ENCODE results near the gene KLF16. TPM values are rescaled to one million over a fixed set of nuclear protein-coding genes. Genes with fewer than 3 reads are reported as not detected.

The KLF16 gene
- total and polyA plus RNA-seq, 9 of the 15 experiments (the other 6 are each of a cell fraction or from before 2014, with no cell fraction given): 0.04 to 60.4 (median 6.8) TPM

DNA sequence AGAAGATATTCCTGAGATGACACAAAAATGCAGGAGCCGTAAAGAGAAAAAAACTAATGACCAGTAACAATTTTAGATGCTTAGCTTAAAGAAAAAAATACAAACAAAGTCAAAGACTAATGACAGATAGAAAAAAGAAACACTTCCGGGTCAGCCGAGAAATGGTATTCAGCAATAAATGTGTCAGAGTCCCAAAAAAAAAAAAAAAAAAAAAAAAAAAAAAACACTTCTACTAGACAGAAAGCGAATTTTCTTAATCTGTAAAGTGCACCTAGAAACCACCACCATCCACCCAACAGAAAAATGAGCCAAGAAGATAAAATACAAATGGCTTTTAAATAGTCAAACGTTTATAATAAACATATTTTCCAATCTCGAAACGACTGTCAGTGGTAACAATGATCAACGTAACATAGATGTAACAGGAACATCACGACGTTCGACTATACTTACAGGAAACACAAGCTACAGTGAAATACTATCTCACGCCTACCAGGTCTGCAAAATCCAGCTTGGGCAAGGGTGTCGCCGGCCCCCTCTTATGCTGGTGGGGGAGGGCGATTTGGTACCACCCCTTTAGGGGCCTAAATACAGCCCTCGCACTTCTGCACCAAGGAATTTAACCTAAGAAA is 11.3 kb upstream of the KLF16 start (continued):
- TF ChIP-seq ELF2 (CRISPR knock-in tag; IDR thresholded peaks at IDR 0.05) (no peak), NR1H2 (CRISPR knock-in tag; IDR thresholded peaks at IDR 0.05) (no peak), HDAC3 (IDR thresholded peaks at IDR 0.05; ENCODE audit: borderline replicate concordance, partially characterized antibody) (no peak), HNRNPUL1 (IDR thresholded peaks at IDR 0.05; ENCODE audit: low read length) (no peak), NRF1 (conservative IDR thresholded peaks at IDR 0.05 in 1 of 2, IDR thresholded peaks at IDR 0.05 in 1 of 2) (no peak), KDM2B (CRISPR knock-in tag; IDR thresholded peaks at IDR 0.05) (no peak), ZNF354B (CRISPR knock-in tag; IDR thresholded peaks at IDR 0.05) (no peak)

DNA sequence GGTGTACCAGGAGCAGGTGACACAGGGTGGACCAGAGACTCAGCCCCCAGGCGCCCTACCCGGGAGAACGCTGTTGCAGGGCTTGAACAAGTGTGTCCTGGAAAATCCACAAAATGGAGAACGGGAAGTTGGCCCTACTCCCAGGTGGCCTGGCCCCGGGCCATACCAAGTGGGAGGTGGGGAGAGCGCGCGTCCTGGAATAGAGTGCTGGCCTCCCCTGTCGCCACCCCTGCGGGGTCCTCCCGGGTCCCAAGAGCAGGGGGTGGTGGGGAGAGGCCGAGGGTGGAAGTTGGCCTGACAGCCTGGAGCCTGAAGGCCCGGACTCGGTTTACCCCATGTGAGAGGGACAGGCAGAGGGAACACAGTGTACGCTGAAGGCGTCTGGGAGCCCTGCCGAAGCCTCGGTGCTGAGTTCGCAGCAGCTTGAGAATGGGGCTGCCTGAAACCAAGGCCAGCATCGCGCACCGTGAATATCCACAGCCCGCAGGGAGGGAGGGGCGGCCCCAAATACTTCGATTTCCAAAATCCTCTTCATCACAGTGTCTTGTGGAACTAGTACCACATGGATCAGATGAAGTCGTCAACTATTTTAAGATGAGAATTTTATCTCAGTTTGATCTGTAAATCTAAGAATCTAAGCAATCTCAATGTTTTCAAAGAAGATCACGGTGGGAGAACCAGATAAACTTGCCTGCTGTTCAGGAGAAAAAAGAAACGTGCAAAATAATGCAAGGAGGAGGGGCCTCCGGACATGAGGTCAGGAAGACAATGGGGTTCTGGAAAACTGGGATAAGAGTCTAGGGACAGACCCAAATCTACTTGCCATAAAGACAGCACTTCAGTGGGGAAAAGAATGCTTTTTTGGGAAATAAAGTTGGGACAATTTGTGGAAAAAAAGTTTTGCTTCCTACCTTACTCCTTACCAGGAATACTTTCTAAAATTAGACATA is 10.4 kb upstream of the KLF16 start:
- Histone ChIP-seq H3K36me3 (ENCODE audit: control insufficient read depth, insufficient read depth, low read length) (peaks cover 37% of the 10 kb centered on the region; the same call in 2 of the 3 replicates), H3K4me3 (peak overlapping the region; percentile 100), H3K9ac (ENCODE audit: insufficient read depth in 1 of 2, low read depth in 2 of 2, low read length in 2 of 2) (peak overlapping the region; percentile 94 to 95), H3K4me1 (replicated peaks in 1 of 2; ENCODE audit: control insufficient read depth in 2 of 2, insufficient read depth in 2 of 2, low read length in 2 of 2) (peaks cover 45 to 55% of the 10 kb centered on the region in 2 experiments), H3K27me3 (ENCODE audit: control insufficient read depth in 2 of 2, insufficient read depth in 2 of 2, low read length in 2 of 2) (no peaks in the 10 kb centered on the region), H2AFZ (ENCODE audit: low read depth, low read length) (peak overlapping the region; percentile 30), H3K9me3 (replicated peaks; ENCODE audit: control insufficient read depth, insufficient read depth, low read depth, low read length) (no peaks in the 10 kb centered on the region), H3K79me2 (ENCODE audit: control insufficient read depth, insufficient read depth, low read length) (peaks cover 70% of the 10 kb centered on the region), H4K20me1 (replicated peaks; ENCODE audit: control insufficient read depth, insufficient read depth, low read length) (peaks cover 5% of the 10 kb centered on the region; the same call in 1 of the 2 replicates), H3K27ac (ENCODE audit: extremely low read depth, low read depth, low read length) (peak overlapping the region; percentile 94), H3K9me1 (ENCODE audit: control insufficient read depth, insufficient read depth, low read length) (no peaks in the 10 kb centered on the region), H3K4me2 (ENCODE audit: insufficient read depth, low read length) (peak overlapping the region; percentile 85)
- ATAC-seq: peak; percentile 12; the same call in 2 of the 3 replicates
- peak in 3 of 4 experiments; percentile 54 to 57 (median 57) for DNase-seq (ENCODE audit: extremely low read depth in 1 of 4, low spot score in 3 of 4)
- WGBS (ENCODE audit: insufficient coverage, low coverage, missing lambda C conversion rate): 7% methylated on average over 28 of the region's 29 CpGs
- no TSS peak for BruUV-seq (replicated peaks)
- ChIA-PET POLR2A (interaction anchor here (0.6 to 1.9 kb wide), 4 partner anchors 10 to 218 kb away, joined by 3 to 8 read pairs (median 4); partner anchors contain the start of gene ABHD17A), CTCF (ENCODE audit: low intra/inter-chr PET ratio) (no interaction called here)
- in situ Hi-C loops (cut with MboI): no loop called here
- no peak for FAIRE-seq
- intact Hi-C loops (cut with micrococcal nuclease): loop anchor here (2.0 kb wide), 1 partner anchor 23 kb away; no protein-coding TSS in a partner anchor
- TF ChIP-seq, protein P1, sequence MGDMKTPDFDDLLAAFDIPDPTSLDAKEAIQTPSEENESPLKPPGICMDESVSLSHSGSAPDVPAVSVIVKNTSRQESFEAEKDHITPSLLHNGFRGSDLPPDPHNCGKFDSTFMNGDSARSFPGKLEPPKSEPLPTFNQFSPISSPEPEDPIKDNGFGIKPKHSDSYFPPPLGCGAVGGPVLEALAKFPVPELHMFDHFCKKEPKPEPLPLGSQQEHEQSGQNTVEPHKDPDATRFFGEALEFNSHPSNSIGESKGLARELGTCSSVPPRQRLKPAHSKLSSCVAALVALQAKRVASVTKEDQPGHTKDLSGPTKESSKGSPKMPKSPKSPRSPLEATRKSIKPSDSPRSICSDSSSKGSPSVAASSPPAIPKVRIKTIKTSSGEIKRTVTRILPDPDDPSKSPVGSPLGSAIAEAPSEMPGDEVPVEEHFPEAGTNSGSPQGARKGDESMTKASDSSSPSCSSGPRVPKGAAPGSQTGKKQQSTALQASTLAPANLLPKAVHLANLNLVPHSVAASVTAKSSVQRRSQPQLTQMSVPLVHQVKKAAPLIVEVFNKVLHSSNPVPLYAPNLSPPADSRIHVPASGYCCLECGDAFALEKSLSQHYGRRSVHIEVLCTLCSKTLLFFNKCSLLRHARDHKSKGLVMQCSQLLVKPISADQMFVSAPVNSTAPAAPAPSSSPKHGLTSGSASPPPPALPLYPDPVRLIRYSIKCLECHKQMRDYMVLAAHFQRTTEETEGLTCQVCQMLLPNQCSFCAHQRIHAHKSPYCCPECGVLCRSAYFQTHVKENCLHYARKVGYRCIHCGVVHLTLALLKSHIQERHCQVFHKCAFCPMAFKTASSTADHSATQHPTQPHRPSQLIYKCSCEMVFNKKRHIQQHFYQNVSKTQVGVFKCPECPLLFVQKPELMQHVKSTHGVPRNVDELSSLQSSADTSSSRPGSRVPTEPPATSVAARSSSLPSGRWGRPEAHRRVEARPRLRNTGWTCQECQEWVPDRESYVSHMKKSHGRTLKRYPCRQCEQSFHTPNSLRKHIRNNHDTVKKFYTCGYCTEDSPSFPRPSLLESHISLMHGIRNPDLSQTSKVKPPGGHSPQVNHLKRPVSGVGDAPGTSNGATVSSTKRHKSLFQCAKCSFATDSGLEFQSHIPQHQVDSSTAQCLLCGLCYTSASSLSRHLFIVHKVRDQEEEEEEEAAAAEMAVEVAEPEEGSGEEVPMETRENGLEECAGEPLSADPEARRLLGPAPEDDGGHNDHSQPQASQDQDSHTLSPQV (IDR thresholded peaks at IDR 0.05): 0 out of 2 replicates have a peak, but pooled peaks have one; percentile 57
- TF ChIP-seq KDM5B (IDR thresholded peaks at IDR 0.05; ENCODE audit: insufficient replicate concordance, low read depth, low read length): peak; percentile 13
- no peak for TF ChIP-seq SIN3B (IDR thresholded peaks at IDR 0.05; ENCODE audit: low read depth)
- no peak for TF ChIP-seq HDAC1 (IDR thresholded peaks at IDR 0.05)
- no peak; the same call in 1 of the 2 replicates for TF ChIP-seq CAMTA2 (CRISPR knock-in tag; conservative IDR thresholded peaks at IDR 0.05)
- TF ChIP-seq RBM15 (IDR thresholded peaks at IDR 0.05; ENCODE audit: insufficient read depth, low read length): no peak
- TF ChIP-seq MYC (IDR thresholded peaks at IDR 0.05; ENCODE audit: low read depth, low read length): peak; percentile 60
- TF ChIP-seq MYC (CRISPR knock-in tag; IDR thresholded peaks at IDR 0.05; ENCODE audit: borderline replicate concordance, low read depth): no peak
